Sigmoid colon (tissue), 4 donors: Measurements from ENCODE around the gene ARMCX4.
"Not testable (repeated sequence)": the region's sequence is repeated elsewhere in the genome, so short reads cannot be mapped to it uniquely, and the experiment has no call there.

Source experiments
- EP300 ChIP-seq, 4 donors: sonication (generic); formaldehyde crosslinking; IDR thresholded peaks; one replicate each; pipeline ENCODE4 v1.6.1; 2017; ENCODE audit warnings: antibody characterized with exemption in 4 of 4
- POLR2A ChIP-seq, 2 donors: fragments of 450-650 bp; IDR thresholded peaks; one replicate each; pipeline ENCODE4 v1.6.1; 2016; ENCODE audit warnings: antibody characterized with exemption in 2 of 2, mild to moderate bottlenecking in 2 of 2, moderate library complexity in 2 of 2
- TF ChIP-seq, protein P1 (sequence below), 4 experiments: fragments of 450-650 bp in 3 of 4; fragments of 200-600 bp in 1 of 4; IDR thresholded peaks; one replicate each; pipeline ENCODE4 v1.5.1; 2016 to 2019; ENCODE audit warnings: antibody characterized with exemption in 4 of 4, mild to moderate bottlenecking in 3 of 4, moderate library complexity in 2 of 4

DNA sequence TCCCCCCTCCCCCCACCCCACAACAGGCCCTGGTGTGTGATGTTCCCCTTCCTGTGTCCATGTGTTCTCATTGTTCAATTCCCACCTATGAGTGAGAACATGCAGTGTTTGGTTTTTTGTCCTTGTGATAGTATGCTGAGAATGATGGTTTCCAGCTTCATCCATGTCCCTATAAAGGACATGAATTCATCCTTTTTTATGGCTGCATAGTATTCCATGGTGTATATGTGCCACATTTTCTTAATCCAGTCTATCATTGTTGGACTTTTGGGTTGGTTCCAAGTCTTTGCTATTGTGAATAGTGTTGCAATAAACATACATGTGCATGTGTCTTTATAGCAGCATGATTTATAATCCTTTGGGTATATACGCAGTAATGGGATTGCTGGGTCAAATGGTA, 17.7 kb downstream of the ARMCX4 start:
- TF ChIP-seq, protein P1, sequence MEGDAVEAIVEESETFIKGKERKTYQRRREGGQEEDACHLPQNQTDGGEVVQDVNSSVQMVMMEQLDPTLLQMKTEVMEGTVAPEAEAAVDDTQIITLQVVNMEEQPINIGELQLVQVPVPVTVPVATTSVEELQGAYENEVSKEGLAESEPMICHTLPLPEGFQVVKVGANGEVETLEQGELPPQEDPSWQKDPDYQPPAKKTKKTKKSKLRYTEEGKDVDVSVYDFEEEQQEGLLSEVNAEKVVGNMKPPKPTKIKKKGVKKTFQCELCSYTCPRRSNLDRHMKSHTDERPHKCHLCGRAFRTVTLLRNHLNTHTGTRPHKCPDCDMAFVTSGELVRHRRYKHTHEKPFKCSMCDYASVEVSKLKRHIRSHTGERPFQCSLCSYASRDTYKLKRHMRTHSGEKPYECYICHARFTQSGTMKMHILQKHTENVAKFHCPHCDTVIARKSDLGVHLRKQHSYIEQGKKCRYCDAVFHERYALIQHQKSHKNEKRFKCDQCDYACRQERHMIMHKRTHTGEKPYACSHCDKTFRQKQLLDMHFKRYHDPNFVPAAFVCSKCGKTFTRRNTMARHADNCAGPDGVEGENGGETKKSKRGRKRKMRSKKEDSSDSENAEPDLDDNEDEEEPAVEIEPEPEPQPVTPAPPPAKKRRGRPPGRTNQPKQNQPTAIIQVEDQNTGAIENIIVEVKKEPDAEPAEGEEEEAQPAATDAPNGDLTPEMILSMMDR (IDR thresholded peaks at IDR 0.05): not testable (repeated sequence)
- not testable (repeated sequence) for TF ChIP-seq POLR2A, EP300 (IDR thresholded peaks at IDR 0.05)
